Cardiac muscle cell (in vitro differentiated cells and primary cell): ENCODE data around the gene PARP12. TPM values are rescaled to one million over a fixed set of nuclear protein-coding genes. Genes with fewer than 3 reads are reported as not detected.

Experiments used
- DNase-seq, 2 donors: peaks; one replicate each; pipeline versions ENCODE4 v3.0.0 to v3.0.0-alpha.2; 2010 to 2017; ENCODE audit warnings: low read depth in 1 of 2, low spot score in 1 of 2
- H3K27ac ChIP-seq: fragments of 200-600 bp; sonication (generic); 2 replicates; pipeline ENCODE4 v1.5.1; 2016
- H3K27me3 ChIP-seq: fragments of 200-600 bp; sonication (generic); 2 replicates; pipeline ENCODE4 v1.6.0; 2016; ENCODE audit warnings: control low read depth
- H3K36me3 ChIP-seq: fragments of 200-600 bp; sonication (generic); 2 replicates; pipeline ENCODE4 v1.5.1; 2016; ENCODE audit warnings: control low read depth
- H3K4me1 ChIP-seq: fragments of 200-600 bp; sonication (generic); 2 replicates; pipeline ENCODE4 v1.8.1; 2017; ENCODE audit warnings: low read depth, mild to moderate bottlenecking, mixed run types
- H3K4me3 ChIP-seq: fragments of 200-600 bp; sonication (generic); 2 replicates; pipeline ENCODE4 v1.5.1; 2016; ENCODE audit warnings: mild to moderate bottlenecking
- H3K9me3 ChIP-seq: fragments of 200-600 bp; sonication (generic); 2 replicates; pipeline ENCODE4 v1.5.1; 2017; ENCODE audit warnings: low read depth, mild to moderate bottlenecking, control low read depth
- polyA plus RNA-seq: library from polyadenylated mRNA; unstranded; fragments of >200 nt; fragmentation: Nextera tagmentation; extraction: Ambion mirVana; gene quantifications from 2 replicates; pipeline ENCODE4 v1.2.1, GENCODE V29; 2016
- total RNA-seq: library from RNA; depleted of rRNA; stranded (reverse); fragments of >200 nt; gene quantifications from 2 replicates; pipeline ENCODE4 v1.2.3, GENCODE V29; 2016
- TF ChIP-seq, protein P1 (sequence below): IDR thresholded peaks from 2 replicates; pipeline ENCODE4 v1.5.1; 2012; ENCODE audit warnings: low read depth, mild to moderate bottlenecking, low read length

The PARP12 gene
- total and polyA plus RNA-seq, 2 experiments from 2014 or later, result 0.45 to 2.2 TPM

DNA sequence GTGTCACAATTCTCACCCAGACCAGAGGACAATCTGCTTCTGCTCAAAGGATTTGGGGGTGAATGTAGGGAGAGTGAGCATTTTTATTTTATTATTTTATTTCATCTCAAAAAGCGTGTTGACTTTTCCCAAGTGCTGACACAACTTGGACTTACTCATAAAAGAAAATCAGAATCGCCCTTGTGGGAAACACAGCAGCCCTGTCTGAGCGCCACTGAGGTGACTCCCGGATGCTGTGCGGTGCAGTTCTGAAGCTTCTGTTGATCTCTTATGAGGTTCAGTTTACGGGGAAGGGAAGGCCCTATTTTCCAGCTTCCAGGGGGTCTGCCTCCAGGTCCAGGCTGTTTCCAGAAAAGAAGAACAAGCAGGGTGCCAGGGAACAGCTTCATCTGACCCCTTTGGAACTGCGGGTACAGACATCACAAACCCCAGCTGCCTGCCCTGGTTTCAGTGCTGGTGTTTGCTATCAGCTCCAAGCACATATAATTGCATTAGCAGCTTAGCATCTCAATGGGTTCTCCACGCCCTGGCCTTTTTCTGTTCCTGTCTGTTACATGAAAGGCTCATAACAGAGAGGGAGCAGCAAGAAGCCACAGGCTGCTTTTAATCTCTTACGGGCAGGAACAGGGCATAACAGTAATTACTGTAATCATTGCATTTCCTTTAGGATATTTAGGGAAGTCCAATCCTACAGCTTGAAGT is 52.4 kb downstream of the PARP12 start:
- no peak overlapping the region for H3K4me3 ChIP-seq
- no peaks in the 10 kb centered on the region for H3K4me1 ChIP-seq
- no peak for DNase-seq
- H3K27ac ChIP-seq, result no peak overlapping the region
- no peaks in the 10 kb centered on the region for H3K9me3 ChIP-seq
- no peaks in the 10 kb centered on the region for H3K27me3 ChIP-seq
- TF ChIP-seq, protein P1, sequence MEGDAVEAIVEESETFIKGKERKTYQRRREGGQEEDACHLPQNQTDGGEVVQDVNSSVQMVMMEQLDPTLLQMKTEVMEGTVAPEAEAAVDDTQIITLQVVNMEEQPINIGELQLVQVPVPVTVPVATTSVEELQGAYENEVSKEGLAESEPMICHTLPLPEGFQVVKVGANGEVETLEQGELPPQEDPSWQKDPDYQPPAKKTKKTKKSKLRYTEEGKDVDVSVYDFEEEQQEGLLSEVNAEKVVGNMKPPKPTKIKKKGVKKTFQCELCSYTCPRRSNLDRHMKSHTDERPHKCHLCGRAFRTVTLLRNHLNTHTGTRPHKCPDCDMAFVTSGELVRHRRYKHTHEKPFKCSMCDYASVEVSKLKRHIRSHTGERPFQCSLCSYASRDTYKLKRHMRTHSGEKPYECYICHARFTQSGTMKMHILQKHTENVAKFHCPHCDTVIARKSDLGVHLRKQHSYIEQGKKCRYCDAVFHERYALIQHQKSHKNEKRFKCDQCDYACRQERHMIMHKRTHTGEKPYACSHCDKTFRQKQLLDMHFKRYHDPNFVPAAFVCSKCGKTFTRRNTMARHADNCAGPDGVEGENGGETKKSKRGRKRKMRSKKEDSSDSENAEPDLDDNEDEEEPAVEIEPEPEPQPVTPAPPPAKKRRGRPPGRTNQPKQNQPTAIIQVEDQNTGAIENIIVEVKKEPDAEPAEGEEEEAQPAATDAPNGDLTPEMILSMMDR, result no peak
- H3K36me3 ChIP-seq, result no peaks in the 10 kb centered on the region

DNA sequence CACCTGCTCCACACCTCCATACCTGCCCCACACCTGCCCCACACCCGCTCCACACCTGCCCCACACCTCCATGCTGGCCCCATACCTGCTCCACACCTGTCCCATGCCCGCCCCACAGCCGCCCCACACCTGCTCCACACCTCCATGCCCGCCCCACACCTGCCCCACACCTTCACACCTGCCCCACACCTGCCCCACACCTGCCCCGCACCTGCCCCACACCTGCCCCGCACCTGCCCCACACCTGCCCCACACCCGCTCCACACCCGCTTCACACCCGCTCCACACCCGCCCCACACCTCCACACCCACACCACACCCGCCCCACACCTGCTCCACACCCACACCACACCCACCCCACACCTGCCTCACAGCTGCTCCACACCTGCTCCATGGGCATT is 53.0 kb downstream of the PARP12 start:
- Histone ChIP-seq H3K9me3 (no peaks in the 10 kb centered on the region), H3K27me3 (no peaks in the 10 kb centered on the region)

DNA sequence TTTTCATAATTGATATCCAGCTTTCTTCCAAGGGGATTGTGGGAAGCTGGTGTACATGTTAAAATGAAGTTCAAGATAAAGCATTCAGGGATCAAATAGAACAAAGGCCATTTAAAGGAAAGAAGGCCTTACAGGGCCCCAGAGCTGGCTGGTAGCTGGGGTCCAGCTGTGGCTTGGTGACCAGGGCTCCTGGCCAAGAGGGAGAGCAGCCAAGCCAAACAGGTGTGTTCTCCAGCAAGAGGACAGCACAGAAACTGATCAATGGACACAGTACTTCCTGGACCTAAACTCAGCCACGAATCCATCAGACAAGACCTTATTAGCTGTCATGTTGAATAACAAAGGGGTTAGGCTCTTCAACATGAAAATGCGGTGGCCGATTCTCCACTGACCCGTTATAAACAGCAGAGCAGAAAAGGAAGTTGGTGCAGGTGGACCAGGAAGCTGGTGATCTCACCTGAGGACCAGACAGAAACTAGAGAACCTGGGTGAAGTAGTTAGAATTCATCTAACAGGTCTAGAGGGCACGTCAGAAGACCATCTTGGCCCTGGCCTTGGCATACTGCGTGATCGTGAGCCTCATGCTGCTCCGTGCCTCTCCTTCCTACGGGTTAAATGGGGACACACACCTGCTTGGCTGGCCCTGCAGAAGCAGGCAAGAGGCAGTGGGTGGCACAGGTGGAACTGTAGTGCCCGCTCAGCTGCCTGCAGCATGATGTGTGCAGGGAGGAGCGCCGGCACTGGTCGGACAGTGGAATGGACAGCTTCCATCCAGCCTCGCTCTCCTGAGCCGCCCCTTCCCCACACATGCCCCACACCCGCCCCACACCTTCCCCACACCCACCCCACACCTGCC is 53.8 kb downstream of the PARP12 start:
- Histone ChIP-seq H3K27ac (no peak overlapping the region), H3K4me1 (no peaks in the 10 kb centered on the region), H3K27me3 (no peaks in the 10 kb centered on the region), H3K9me3 (no peaks in the 10 kb centered on the region), H3K4me3 (no peak overlapping the region), H3K36me3 (no peaks in the 10 kb centered on the region)
- DNase-seq, result no peak
- TF ChIP-seq, protein P1, result no peak

More for the DNA sequence above, 53.0 kb downstream of the PARP12 start:
- no peaks in the 10 kb centered on the region for H3K36me3 ChIP-seq
- TF ChIP-seq, protein P1, result no peak
- H3K4me3 ChIP-seq, result no peak overlapping the region
- no peaks in the 10 kb centered on the region for H3K4me1 ChIP-seq
- no peak for DNase-seq
- H3K27ac ChIP-seq, result no peak overlapping the region

DNA sequence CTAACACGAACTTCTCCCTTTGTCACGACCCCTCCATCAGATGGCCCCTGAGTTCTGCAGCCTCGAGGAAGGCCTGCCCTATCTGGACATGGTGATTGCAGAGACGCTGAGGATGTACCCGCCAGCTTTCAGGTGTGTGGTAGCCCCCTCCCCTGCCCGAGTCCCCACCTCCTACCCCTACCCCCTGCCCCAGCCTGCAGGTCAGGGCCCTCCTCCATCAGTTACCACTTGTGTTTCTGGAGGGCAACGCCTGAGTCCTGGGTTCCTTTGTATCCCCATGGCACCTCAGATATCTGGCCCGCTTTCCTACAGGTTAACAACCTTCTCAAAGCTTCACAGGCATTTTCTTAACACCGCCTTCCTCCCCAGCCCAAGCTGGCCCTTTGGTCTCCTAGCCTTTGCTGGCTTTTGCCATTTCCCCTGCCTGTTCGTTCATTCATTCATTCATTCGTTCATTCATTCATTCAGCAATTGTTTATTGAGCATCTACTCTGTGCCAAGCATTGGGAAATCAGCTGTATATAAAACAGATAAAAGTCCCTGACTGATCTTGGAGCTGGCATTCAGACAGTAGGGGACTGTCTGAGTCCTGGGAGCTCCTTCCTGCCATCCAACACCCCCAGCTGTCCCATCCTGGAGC is 55.6 kb downstream of the PARP12 start:
- no peak for DNase-seq
- Histone ChIP-seq H3K4me3 (no peak overlapping the region), H3K9me3 (no peaks in the 10 kb centered on the region), H3K4me1 (no peaks in the 10 kb centered on the region), H3K27ac (no peak overlapping the region), H3K36me3 (no peaks in the 10 kb centered on the region), H3K27me3 (no peaks in the 10 kb centered on the region)
- TF ChIP-seq, protein P1, result no peak

DNA sequence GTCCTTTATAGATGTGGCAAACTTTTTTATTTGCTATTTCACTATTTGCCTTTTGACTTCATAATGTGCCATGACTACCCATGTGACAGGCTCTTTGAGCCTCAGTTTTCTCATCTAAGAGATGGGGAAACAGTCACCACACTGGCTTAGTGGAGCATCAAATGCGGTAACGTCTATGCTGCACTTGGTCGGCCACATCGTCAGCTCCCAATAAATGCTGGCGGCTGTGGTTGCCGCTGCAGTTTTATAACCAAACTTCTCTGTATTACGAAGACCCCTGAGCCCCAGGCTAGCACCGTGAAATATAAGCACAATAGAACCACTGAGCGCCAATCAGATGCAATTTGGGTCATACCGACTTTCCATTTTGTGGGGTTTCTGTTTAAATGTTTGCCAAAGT is 56.2 kb downstream of the PARP12 start:
- Histone ChIP-seq H3K4me1 (no peaks in the 10 kb centered on the region), H3K4me3 (no peak overlapping the region), H3K27ac (no peak overlapping the region), H3K9me3 (no peaks in the 10 kb centered on the region), H3K36me3 (no peaks in the 10 kb centered on the region), H3K27me3 (no peaks in the 10 kb centered on the region)
- DNase-seq, result no peak
- TF ChIP-seq, protein P1, result no peak
